Astrocyte (in vitro differentiated cells and primary cell): Measurements from ENCODE around the gene TWSG1. TPM values are rescaled to one million over a fixed set of nuclear protein-coding genes. Genes with fewer than 3 reads are reported as not detected.
"Not testable (repeated sequence)": the region's sequence is repeated elsewhere in the genome, so short reads cannot be mapped to it uniquely, and the experiment has no call there.

Experiments used
- DNase-seq: peaks from one replicate; pipeline ENCODE4 v3.0.0-alpha.2; 2010; ENCODE audit warnings: low read depth
- FAIRE-seq: peaks from 2 replicates; lab custom pipeline; 2011; peaks lifted over from hg19 to GRCh38; lab: Jason Lieb, UNC
- H2AFZ ChIP-seq: 2 replicates; pipeline ENCODE4 v1.6.0; 2012; ENCODE audit warnings: low read depth, low read length, inconsistent platforms
- H3K27ac ChIP-seq: 2 replicates; pipeline ENCODE4 v1.5.1; 2011; ENCODE audit warnings: low read depth, low read length, inconsistent platforms
- H3K27me3 ChIP-seq: 2 replicates; pipeline ENCODE4 v1.6.0; 2011; ENCODE audit warnings: low read length, inconsistent platforms; ENCODE audit not compliant: insufficient read depth
- H3K36me3 ChIP-seq: 2 replicates; pipeline ENCODE4 v1.5.1; 2011; ENCODE audit warnings: low read length, inconsistent platforms; ENCODE audit not compliant: insufficient read depth
- H3K4me1 ChIP-seq: 2 replicates; pipeline ENCODE4 v1.5.1; 2011; ENCODE audit warnings: low read length, inconsistent platforms; ENCODE audit not compliant: insufficient read depth
- H3K4me2 ChIP-seq: 2 replicates; pipeline ENCODE4 v1.6.0; 2012; ENCODE audit warnings: low read length, inconsistent platforms
- H3K4me3 ChIP-seq: 2 replicates; pipeline ENCODE4 v1.5.1; 2011; ENCODE audit warnings: low read depth, mild to moderate bottlenecking, low read length, inconsistent platforms; ENCODE audit not compliant: insufficient read depth
- H3K79me2 ChIP-seq: 2 replicates; pipeline ENCODE4 v1.6.0; 2012; ENCODE audit warnings: mild to moderate bottlenecking, low read length, inconsistent platforms; ENCODE audit not compliant: insufficient read depth
- H3K9ac ChIP-seq: 2 replicates; pipeline ENCODE4 v1.6.0; 2012; ENCODE audit warnings: mild to moderate bottlenecking, low read length, inconsistent platforms
- H3K9me3 ChIP-seq: 2 replicates; pipeline ENCODE4 v1.5.1; 2012; ENCODE audit warnings: low read depth, mild to moderate bottlenecking, low read length, inconsistent platforms; ENCODE audit not compliant: insufficient read depth
- H4K20me1 ChIP-seq: 2 replicates; pipeline ENCODE4 v1.6.0; 2012; ENCODE audit warnings: low read length, inconsistent platforms; ENCODE audit not compliant: insufficient read depth
- H3K27ac Mint-ChIP-seq: one replicate; pipeline ENCODE4 v1.8.0; 2021; ENCODE audit warnings: mild to moderate bottlenecking, mixed read lengths; ENCODE audit not compliant: unreplicated experiment
- H3K27me3 Mint-ChIP-seq: one replicate; pipeline ENCODE4 v1.8.0; 2021; ENCODE audit warnings: low read depth, mixed read lengths; ENCODE audit not compliant: unreplicated experiment
- H3K36me3 Mint-ChIP-seq: one replicate; pipeline ENCODE4 v1.8.0; 2021; ENCODE audit warnings: low read depth, mixed read lengths; ENCODE audit not compliant: unreplicated experiment
- H3K4me1 Mint-ChIP-seq: one replicate; pipeline ENCODE4 v1.8.0; 2021; ENCODE audit warnings: low read depth, mixed read lengths; ENCODE audit not compliant: unreplicated experiment
- H3K4me3 Mint-ChIP-seq: one replicate; pipeline ENCODE4 v1.8.0; 2021; ENCODE audit warnings: mild to moderate bottlenecking, moderate library complexity, mixed read lengths; ENCODE audit not compliant: unreplicated experiment
- H3K9me3 Mint-ChIP-seq: one replicate; pipeline ENCODE4 v1.8.0; 2021; ENCODE audit warnings: mild to moderate bottlenecking, mixed read lengths; ENCODE audit not compliant: unreplicated experiment
- EZH2 ChIP-seq: IDR thresholded peaks from 2 replicates; pipeline ENCODE4 v1.6.1; 2012; ENCODE audit warnings: mild to moderate bottlenecking, low read length, inconsistent platforms; ENCODE audit not compliant: insufficient read depth
- total RNA-seq: library from RNA; stranded (reverse); gene quantifications from 2 replicates; pipeline ENCODE4 v1.2.1, GENCODE V29; 2021
- TF ChIP-seq, protein P1 (sequence below): IDR thresholded peaks from 2 replicates; pipeline ENCODE4 v1.5.1; 2011; ENCODE audit warnings: low read depth, mild to moderate bottlenecking, inconsistent platforms, low read length, moderate library complexity; ENCODE audit not compliant: insufficient read depth

TWSG1 gene
- total RNA-seq, 1 donor from 2014 or later: 48.4 TPM

DNA sequence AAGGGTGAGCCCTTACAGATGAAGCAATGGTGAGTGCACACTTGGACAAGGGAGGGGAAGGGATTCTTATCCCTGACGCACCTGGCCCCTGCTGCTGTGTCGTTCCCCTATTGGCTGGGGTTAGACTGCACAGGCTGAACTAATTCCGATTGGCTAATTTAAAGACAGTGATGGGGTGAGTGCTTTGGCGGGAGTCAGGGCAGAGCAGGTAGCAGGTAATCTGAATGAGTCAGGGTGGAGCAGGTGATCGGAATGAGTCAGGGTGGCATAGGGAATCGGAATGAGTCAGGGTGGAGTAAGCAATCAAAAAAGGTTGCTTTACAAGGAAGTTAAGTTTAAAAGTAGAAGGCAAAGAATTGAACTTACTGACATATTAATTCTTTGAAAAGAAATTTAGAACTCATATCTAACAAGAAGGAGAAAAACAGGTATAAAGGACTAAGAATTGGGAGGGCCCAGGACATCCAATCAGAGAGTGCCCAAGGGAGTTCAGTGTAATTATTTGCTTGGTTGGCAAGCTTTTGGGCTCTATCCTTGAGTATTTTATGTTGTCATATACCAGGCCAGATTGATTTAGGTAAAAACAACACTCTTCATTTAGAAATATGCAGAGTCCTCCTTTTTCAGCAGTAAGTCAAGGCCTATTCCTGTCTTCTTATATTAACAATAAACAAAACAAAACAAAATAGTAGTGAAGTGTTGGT lies 88.4 kb downstream of the TWSG1 start:
- TF ChIP-seq, protein P1, sequence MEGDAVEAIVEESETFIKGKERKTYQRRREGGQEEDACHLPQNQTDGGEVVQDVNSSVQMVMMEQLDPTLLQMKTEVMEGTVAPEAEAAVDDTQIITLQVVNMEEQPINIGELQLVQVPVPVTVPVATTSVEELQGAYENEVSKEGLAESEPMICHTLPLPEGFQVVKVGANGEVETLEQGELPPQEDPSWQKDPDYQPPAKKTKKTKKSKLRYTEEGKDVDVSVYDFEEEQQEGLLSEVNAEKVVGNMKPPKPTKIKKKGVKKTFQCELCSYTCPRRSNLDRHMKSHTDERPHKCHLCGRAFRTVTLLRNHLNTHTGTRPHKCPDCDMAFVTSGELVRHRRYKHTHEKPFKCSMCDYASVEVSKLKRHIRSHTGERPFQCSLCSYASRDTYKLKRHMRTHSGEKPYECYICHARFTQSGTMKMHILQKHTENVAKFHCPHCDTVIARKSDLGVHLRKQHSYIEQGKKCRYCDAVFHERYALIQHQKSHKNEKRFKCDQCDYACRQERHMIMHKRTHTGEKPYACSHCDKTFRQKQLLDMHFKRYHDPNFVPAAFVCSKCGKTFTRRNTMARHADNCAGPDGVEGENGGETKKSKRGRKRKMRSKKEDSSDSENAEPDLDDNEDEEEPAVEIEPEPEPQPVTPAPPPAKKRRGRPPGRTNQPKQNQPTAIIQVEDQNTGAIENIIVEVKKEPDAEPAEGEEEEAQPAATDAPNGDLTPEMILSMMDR: no peak
- no peak for TF ChIP-seq EZH2
- no peak overlapping the region for H3K4me2 ChIP-seq
- no peak for DNase-seq
- Mint-ChIP-seq H3K4me3 (no peak overlapping the region), H3K4me1 (peaks cover 10% of the 10 kb centered on the region), H3K9me3 (no peaks in the 10 kb centered on the region), H3K27ac (no peak overlapping the region), H3K36me3 (no peaks in the 10 kb centered on the region), H3K27me3 (no peaks in the 10 kb centered on the region)
- FAIRE-seq: no peak
- no peaks in the 10 kb centered on the region for H4K20me1 ChIP-seq
- H3K4me1 ChIP-seq: no peaks in the 10 kb centered on the region
- no peaks in the 10 kb centered on the region for H3K9me3 ChIP-seq
- no peaks in the 10 kb centered on the region for H3K36me3 ChIP-seq
- no peak overlapping the region for H3K27ac ChIP-seq
- H3K9ac ChIP-seq: no peak overlapping the region
- no peak overlapping the region for H3K4me3 ChIP-seq
- no peaks in the 10 kb centered on the region for H3K79me2 ChIP-seq
- no peak overlapping the region for H2AFZ ChIP-seq
- no peaks in the 10 kb centered on the region for H3K27me3 ChIP-seq

DNA sequence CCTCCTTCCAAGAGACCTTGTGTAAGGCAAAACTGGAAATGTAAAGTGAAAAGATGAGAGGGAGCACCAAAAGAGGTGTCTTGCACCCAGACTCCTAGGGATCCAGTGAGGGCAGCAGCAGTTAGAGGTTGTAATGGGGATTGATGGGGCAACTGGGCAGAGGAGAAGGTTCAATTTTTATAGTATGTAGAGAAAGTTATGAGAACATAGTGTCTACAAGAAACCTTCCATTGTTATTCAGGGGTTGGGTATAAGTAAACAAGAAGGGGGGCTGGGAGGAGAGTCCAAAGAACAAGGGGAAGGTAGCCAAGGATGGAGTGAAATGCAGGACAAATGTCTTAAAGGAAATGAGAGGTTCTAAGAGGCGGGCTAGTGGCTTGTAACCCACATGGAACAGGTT lies 89.1 kb downstream of the TWSG1 start:
- H3K9me3 ChIP-seq, H4K20me1 ChIP-seq, H3K4me3 ChIP-seq, H3K4me3 Mint-ChIP-seq, H3K36me3 ChIP-seq, H2AFZ ChIP-seq, H3K4me2 ChIP-seq, H3K9me3 Mint-ChIP-seq, H3K27me3 ChIP-seq, H3K4me1 ChIP-seq, H3K4me1 Mint-ChIP-seq, H3K9ac ChIP-seq, H3K27me3 Mint-ChIP-seq, DNase-seq, FAIRE-seq, H3K36me3 Mint-ChIP-seq, H3K27ac ChIP-seq, H3K79me2 ChIP-seq, H3K27ac Mint-ChIP-seq: not testable (repeated sequence)

DNA sequence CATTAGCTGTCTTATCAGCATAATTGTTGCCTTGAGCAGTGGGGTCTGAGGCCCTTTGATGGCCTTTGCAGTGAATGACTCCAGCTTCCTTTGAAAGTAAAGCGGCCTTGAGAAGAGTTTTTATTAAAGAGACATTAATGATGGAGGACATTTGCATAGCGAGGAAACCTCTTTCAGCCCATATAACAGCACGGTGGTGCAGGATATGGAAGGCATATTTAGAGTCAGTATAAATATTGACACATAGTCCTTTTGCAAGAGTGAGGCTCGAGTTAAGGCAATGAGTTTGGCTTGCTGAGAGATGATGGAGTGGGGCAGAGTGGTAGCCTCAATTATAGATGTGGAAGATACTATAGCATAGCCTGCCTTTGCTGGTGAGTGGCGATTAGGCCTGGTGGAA lies 89.7 kb downstream of the TWSG1 start:
- FAIRE-seq, H4K20me1 ChIP-seq, H3K4me3 Mint-ChIP-seq: not testable (repeated sequence)

More for the DNA sequence above, 89.7 kb downstream of the TWSG1 start:
- H3K9ac ChIP-seq, DNase-seq, H3K36me3 ChIP-seq, H3K79me2 ChIP-seq, H3K27ac ChIP-seq, H3K27me3 Mint-ChIP-seq, H3K9me3 Mint-ChIP-seq, H3K27ac Mint-ChIP-seq, H3K36me3 Mint-ChIP-seq, H3K9me3 ChIP-seq, H2AFZ ChIP-seq, H3K27me3 ChIP-seq, H3K4me3 ChIP-seq, H3K4me1 ChIP-seq, H3K4me1 Mint-ChIP-seq, H3K4me2 ChIP-seq: not testable (repeated sequence)
